Stimulated activated CD4-positive, alpha-beta T cell treated with anti-CD3 and anti-CD28 coated beads, Interleukin-4, amount 100 ng/mL, for 4 hours (primary cell): ENCODE results near the gene NCK1.
"Not testable (repeated sequence)": the region's sequence is repeated elsewhere in the genome, so short reads cannot be mapped to it uniquely, and the experiment has no call there.

ENCODE experiments used
- DNase-seq, 2 experiments: peaks; one replicate each; pipeline ENCODE4 v3.0.0-alpha.2; 2020

NCK1 gene

GRCh38 chr3:136949708-136950107 lies 87.7 kb downstream of the NCK1 start:
- DNase-seq: no peak

- DNase-seq: no peak
Measured at GRCh38 chr3:136950623-136951022, 88.6 kb downstream of the NCK1 start.

DNA sequence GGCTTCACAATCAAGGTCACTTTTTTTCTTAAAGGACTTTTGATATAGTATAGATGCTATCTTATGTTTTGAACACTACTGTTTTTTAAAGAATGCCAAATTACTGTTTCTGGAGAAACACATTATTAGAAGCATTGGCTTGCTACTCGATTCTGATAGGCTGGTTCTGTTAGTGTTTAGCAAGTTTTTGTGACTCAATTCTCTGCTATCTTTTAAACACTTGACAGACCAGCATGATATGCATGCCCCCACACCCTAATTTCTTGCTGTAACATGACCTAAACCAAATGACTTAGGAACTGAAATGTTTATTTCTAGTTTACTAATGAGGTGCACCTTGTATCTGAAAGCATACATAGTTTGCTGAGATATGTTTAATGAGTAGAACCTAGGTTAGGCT lies 90.3 kb downstream of the NCK1 start:
- no peak for DNase-seq

GRCh38 chr3:136954251-136954650 lies 92.2 kb downstream of the NCK1 start:
- DNase-seq: no peak

- no peak for DNase-seq
Measured at GRCh38 chr3:136954980-136955780, 93.2 kb downstream of the NCK1 start.

- DNase-seq: no peak
Measured at GRCh38 chr3:136955813-136956212, 93.8 kb downstream of the NCK1 start.

GRCh38 chr3:136956971-136957370 lies 95.0 kb downstream of the NCK1 start:
- no peak for DNase-seq

DNA sequence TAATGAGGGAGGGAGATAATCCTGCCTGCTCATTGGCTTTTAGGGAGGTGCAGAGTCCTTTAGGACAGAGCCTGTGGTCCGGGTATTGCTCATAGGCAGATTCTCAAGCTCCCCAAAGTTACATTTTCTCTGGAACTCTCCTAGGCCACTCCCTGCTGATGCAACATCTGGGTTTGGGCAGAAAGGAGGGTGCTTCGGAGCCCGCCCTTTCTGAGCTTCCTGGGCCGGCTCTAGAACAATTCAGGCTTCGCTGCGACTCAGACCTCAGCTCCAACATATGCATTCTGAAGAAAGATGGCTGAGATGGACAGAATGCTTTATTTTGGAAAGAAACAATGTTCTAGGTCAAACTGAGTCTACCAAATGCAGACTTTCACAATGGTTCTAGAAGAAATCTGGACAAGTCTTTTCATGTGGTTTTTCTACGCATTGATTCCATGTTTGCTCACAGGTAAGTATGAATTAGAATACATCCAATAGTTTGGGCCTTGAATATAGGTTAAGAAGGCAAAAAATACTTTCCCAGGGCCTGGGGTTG lies 95.8 kb downstream of the NCK1 start, which contains the start of gene IL20RB:
TSS of gene IL20RB (plus strand) at position 233 of the 538 bp plus-strand sequence. CDS start at position 364, 131 bp downstream.
- DNase-seq: no peak

DNA sequence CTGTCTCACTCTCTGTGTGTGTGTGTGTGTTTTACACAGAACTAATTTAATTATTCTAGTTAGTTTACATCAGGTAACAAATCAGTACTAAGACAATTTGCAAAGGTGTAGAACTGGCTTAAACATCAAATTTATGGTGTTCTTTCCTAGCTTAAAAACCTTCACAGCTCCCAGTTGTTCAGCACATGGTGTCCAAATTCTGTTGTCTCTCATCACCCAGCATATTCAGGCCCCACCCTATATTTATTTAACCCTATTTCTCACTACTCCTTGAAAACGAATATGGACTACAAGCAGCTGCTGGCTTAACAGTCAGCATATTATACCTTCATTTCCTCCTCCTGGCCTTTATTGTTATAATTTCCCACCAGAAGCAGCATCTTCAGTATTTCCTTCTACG lies 96.9 kb downstream of the NCK1 start:
- no peak for DNase-seq

DNA sequence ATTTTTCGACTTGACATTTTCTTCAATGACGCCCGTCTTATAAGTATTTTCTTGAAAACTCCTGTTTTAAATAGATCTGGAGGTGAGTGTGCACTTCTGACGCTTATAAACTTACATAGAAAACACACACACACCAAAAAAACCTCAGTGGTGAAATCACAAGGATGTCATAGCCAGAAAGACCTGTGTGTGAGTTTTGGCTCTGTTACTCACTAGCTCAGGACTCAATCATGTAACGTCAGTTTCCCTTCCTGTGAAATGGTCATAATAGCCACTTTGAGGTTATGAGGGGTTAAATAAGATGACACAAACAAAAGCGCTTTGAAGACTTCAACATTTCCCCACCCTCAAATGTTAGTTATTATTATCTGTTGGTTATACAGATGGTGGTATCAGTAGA lies 97.6 kb downstream of the NCK1 start:
- DNase-seq: no peak

DNA sequence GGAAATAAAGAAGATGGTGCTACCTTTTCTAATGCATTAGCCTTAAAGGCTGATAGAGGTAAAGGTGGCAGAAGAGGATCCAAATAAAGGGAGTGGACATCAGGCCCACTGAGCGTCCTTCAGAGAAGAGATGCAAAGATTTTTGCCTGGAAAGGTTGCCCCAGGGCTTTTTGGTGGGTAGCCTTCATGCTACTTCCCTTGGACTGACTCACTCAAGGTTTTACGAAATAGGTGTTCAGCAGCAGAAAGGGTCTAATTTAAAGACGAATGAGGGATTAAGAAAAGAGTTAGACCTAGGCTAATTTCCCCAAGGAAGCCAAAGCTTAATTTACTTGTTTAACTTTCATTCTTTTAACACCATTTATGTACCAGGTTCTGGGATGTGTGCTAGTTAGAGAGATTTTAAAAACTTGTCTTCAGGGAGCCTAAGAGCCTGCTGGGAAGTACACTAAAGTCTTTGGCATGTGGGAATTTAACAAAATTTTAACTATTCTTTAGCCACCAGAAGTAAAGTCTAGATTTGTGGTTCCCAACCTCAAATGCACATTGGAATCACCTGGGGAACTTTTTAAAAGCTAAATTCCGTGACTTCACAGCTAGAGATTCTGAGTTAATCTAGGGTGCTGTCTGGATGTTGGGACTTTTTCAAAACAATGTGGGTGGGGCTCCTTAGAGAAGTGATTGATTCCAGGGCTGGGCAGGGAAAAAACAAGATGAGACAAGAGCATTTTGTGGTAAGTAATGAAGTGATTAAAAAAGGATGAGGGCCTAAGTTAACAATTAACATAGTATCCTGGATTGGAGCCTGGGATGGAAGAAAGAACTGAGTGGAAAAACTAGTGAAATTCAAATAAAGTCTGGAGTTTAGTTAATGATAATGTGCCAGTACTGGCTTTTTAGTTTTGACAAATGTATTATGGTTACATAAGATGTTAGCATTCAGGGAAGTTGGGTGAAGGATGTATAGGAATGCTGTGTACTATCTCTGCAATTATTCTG lies 99.1 kb downstream of the NCK1 start:
- no peak for DNase-seq

DNA sequence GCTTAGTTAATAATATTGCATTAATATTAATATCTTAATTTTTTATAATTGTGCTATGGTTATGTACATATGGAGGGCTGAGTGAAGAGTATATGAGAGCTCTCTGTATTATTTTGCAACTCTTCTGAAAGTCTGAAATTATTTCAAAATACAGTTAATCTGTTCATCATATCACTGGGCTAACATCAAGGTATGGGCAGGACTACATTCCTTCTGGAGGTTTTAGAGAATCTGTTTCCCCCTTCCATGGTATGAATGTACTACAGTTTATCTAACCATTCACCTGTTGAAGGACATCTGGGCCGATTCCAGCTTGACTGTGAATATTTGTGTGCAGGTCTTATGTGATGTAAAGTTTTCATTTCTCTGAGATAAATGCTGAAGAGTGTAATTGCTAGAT lies 100.9 kb downstream of the NCK1 start:
- DNase-seq: no peak

GRCh38 chr3:136969539-136969938 lies 107.5 kb downstream of the NCK1 start:
- not testable (repeated sequence) for DNase-seq

DNA sequence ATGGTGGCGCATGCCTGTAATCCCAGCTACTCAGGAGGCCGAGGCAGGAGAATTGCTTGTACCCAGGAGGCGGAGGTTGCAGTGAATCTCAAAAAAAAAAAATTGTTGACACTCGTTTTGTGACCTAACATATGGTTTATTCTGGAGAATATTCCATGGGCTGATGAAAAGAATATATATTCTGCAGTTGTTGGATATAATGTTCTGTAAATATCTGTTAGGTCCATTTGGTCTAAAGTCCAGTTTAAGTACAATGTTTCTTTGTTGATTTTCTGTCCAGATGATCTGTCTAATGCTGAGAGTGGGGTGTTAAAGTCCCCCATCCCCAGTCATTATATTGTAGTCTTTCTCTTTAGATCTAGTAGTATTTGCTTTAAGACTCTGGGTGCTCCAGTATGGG lies 111.3 kb downstream of the NCK1 start:
- DNase-seq: no peak

- DNase-seq: no peak
Measured at GRCh38 chr3:136974670-136975069, 112.7 kb downstream of the NCK1 start.

DNA sequence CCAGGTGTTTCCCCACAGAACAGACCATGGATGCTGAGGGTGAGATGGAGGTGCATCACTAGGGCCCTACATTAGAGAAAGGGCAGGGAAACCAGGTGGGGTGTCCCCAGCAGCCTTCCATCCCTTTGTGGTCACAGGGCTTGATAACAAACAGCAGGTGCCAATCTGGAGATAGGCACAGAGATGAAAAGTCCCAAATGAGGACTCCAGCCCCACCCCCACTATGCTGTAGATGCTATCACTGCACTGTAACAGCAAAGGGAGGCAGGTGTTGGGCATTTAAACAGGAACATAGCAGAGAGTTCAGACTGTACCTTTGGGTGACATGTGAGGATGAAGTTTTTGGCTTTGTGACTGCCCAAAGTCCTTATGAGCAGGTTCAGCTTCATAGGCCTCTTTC lies 117.2 kb downstream of the NCK1 start:
- DNase-seq: no peak

DNA sequence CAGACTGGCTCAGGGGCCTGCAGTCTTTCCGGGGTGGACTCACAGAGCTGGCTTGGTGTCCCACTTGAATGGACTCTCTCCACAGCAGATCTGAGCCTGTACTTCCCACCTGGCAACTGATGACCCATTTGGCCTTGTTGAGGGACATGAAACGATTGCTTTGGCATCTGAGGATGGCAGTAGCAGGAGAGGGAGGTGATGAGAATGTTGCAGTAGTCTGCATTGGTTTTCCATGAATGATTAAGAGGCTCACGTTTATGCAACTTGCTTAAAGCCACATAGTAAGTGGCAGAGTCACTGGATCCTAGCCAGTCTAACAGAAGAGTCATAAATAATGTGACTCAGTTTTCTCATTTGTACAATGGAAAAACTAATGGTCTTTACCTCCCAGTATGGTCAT lies 117.7 kb downstream of the NCK1 start:
- no peak for DNase-seq

DNA sequence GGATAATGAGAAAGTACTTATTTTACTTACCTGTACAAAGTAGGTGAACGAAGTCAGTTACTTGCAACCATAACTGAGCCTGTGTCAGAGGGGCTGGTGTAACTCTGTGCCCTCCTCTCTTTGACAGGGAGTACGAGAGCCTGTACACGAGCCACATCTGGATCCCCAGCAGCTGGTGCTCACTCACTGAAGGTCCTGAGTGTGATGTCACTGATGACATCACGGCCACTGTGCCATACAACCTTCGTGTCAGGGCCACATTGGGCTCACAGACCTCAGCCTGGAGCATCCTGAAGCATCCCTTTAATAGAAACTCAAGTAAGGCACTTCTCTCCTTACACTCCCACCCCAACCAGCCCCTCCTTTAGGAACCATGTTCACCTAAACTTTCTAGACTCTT lies 120.0 kb downstream of the NCK1 start:
- DNase-seq: no peak

GRCh38 chr3:136982520-136983138 lies 120.6 kb downstream of the NCK1 start:
- DNase-seq: no peak

DNA sequence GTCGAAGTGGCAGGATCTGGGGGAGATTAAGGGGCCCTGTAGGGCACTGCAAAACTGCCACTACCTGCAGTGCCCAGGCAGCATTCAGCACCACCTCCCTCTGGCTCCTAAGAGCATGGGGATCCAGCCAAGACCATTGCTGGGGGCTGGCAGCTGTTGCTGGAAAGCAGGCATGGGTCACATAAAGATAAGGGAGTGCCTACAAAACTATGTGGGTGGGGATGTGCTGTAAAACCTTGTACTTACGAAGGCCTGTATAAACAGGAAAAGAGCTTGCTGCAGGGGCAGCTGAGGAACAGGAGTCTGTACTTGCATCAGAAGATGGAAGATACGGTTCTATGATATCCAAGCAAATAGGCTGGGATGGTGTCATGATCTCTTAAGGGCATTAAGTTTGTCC lies 122.8 kb downstream of the NCK1 start:
- DNase-seq: no peak

DNA sequence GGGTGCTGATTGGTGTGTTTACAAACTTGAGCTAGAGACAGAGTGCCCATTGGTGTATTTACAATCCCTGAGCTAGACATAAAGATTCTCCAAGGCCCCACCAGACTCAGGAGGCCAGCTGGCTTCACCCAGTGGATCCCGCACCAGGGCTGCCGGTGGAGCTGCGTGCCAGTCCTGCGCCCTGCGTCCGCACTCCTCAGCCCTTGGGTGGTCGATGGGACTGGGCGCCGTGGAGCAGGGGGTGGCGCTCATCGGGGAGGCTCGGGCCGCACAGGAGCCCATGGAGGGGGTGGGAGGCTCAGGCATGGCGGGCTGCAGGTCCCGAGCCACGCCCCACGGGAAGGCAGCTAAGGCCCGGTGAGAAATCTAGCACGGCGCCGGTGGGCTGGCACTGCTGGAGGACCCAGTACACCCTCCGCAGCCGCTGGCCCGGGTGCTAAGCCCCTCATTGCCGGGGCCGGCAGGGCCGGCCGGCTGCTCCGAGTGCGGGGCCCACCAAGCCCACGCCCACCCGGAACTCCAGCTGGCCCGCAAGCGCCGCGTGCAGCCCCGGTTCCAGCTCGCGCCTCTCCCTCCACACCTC lies 125.5 kb downstream of the NCK1 start:
- not testable (repeated sequence) for DNase-seq

GRCh38 chr3:136988651-136989050 lies 126.6 kb downstream of the NCK1 start:
- DNase-seq: no peak
